Lower leg skin (tissue), 3 donors: ENCODE data around the gene DDX24.

Experiments used
- CTCF ChIP-seq, 3 donors: fragments of 450-650 bp; IDR thresholded peaks; one replicate each; pipeline ENCODE4 v1.5.1; 2016; ENCODE audit warnings: antibody characterized with exemption in 3 of 3, mild to moderate bottlenecking in 3 of 3, moderate library complexity in 2 of 3
- POLR2A ChIP-seq, 2 donors: fragments of 450-650 bp; IDR thresholded peaks; one replicate each; pipeline ENCODE4 v1.6.1; 2016 to 2017; ENCODE audit warnings: antibody characterized with exemption in 2 of 2, mild to moderate bottlenecking in 1 of 2, moderate library complexity in 1 of 2

GRCh38 chr14:94011795-94012194, 69.2 kb downstream of the DDX24 start:
- TF ChIP-seq POLR2A (IDR thresholded peaks at IDR 0.05) (no peak), CTCF (IDR thresholded peaks at IDR 0.05) (no peak)
